NCI-H2196 treated with DMSO at 0.1 percent for 48 hours (cell line): ENCODE measurements around the gene VSTM4.

ENCODE experiments used
- DNase-seq: peaks from one replicate; lab custom pipeline; 2025; ENCODE audit not compliant: unreplicated experiment; lab: John Stamatoyannopoulos, UW

The VSTM4 gene

GRCh38 chr10:49141541-49142332, 26.4 kb upstream of the VSTM4 start:
- no peak for DNase-seq

- DNase-seq, result no peak
Observed at GRCh38 chr10:49140304-49141177, 25.2 kb upstream of the VSTM4 start.

- no peak for DNase-seq
Observed at GRCh38 chr10:49139846-49140195, 24.5 kb upstream of the VSTM4 start.

- no peak for DNase-seq
Observed at GRCh38 chr10:49139028-49139845, 23.9 kb upstream of the VSTM4 start.

GRCh38 chr10:49138361-49138891, 23.1 kb upstream of the VSTM4 start:
- DNase-seq, result no peak

- no peak for DNase-seq
Observed at GRCh38 chr10:49136525-49136924, 21.2 kb upstream of the VSTM4 start.

GRCh38 chr10:49135575-49136313, 20.4 kb upstream of the VSTM4 start:
- DNase-seq, result no peak

- DNase-seq, result no peak
Observed at GRCh38 chr10:49134327-49134726, 19.0 kb upstream of the VSTM4 start.

- DNase-seq, result no peak
Observed at GRCh38 chr10:49133706-49134248, 18.5 kb upstream of the VSTM4 start, which contains the start of gene FAM170B. TSS of gene FAM170B (minus strand) at chr10:49134021. CDS start at chr10:49133918, 103 bp downstream.

GRCh38 chr10:49132362-49132737, 17.0 kb upstream of the VSTM4 start:
- no peak for DNase-seq

- DNase-seq, result no peak
Observed at GRCh38 chr10:49131507-49132361, 16.4 kb upstream of the VSTM4 start.

- no peak for DNase-seq
Observed at GRCh38 chr10:49129376-49129775, 14.1 kb upstream of the VSTM4 start.

- DNase-seq, result no peak
Observed at GRCh38 chr10:49128854-49129253, 13.5 kb upstream of the VSTM4 start.

GRCh38 chr10:49123981-49124950, 8.9 kb upstream of the VSTM4 start:
- DNase-seq, result no peak

GRCh38 chr10:49120911-49121310, 5.6 kb upstream of the VSTM4 start:
- no peak for DNase-seq

- DNase-seq, result no peak
Observed at GRCh38 chr10:49119746-49120145, 4.4 kb upstream of the VSTM4 start.

- DNase-seq, result no peak
Observed at GRCh38 chr10:49118430-49119074, 3.2 kb upstream of the VSTM4 start.
